GM19193 (cell line): ENCODE measurements around the gene CDC25B.

Source experiments
- POLR2A ChIP-seq: IDR thresholded peaks from 4 replicates; pipeline ENCODE4 v1.6.1; 2011; ENCODE audit not compliant: insufficient read depth, insufficient read length; ENCODE audit errors: extremely low read depth

CDC25B gene

DNA sequence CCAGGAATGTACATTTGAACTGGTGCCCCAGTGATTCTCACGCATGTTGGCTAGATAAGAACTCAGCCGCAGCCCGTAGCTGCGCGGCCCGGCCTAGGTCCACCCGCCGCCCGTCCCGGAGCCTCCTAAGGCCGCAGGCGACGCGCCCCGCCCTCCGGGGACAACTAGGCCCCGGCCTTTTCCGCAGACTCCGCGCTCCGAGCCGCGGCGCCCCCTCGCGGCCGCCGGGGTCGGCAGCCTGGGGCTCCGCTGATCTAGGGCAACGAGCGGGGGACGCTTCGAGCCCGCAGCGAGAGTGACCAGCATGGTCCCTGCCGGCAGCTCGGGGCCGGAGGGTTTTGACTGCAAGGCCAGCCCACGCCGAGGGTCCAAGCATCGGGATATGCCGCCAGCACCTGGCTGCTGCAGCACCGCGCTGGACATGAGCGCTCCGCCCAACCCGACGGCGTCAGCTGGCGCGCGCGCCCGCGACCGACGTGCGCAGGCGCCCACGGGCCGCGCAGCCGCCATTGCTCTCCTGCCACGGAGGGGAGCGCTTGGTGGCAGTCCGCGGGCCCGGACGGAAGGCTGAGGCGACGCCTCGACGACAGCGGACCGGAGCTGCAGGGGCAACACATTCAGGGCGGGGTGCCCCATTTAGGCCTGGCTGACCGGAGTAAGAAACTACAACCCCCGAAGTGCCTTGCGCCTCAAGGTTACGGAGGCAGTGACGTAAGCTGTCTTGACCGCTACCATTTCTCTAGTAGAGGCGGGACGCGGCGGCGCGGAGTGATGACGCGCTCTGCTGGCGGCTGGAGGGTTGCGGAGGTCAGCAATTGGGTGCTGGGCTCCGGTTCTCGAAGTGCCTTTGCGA, 24.2 kb downstream of the CDC25B start, which contains the start of gene AP5S1:
AP5S1 (plus strand) TSS at position 500 of the 853 bp plus-strand sequence. CDS start 1,571 bp downstream, outside the sequence.
- peak; percentile 97 for TF ChIP-seq POLR2A

DNA sequence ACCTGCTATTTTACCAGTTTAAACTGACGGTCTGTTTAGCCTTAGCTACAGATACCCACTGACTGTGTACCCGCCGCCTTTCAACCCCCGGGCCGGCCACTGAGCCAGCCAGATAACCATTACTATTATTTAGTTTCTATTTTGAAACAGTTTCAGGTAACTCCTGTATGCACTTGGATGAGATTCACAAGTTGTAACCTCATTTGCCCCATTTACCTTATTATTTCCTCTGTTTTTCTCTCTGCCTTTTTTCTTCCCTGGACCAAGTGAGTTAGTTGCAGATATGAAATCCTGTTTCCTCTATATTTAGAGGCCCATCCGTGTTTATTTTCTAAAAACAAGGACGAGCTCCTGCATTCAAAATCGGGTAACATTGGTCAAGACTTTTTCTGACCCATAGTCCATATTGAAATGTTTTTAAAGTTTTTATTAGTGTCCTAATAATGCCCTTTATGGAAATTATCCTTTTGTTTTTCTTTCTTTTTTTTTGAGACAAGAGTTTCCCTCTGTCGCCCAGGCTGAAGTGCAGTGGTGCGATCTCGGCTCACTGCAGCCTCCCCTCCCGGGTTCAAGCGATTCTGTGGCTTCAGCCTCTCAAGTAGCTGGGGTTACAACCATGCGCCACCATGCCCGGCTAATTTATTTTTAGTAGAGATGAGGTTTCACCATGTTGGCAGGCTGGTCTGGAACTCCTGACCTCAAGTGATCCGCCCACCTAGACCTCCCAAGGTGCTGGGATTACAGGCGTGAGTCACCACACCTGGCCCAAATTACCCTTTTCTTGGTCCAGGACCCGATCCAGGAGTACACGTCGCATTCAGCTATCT, 25.0 kb downstream of the CDC25B start:
- no peak for TF ChIP-seq POLR2A

DNA sequence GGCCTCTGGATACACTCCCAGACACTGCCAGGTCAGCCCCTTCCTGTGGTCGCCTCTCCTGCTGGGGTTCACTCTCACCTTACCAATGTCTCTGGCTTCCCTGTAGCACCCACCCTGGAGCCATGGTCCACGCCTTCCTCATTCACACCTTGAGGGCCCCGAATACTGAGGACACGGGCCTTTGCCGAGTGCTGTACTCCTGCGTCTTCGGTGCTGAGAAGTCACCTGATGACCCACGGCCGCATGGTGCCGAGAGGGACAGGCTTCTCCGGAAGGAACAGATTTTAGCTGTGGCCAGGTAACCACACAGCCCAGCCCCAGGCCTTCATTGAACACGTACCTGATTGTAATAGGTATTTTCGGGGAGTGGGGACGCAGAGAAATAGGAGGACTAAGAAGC, 25.9 kb downstream of the CDC25B start:
- TF ChIP-seq POLR2A: no peak

DNA sequence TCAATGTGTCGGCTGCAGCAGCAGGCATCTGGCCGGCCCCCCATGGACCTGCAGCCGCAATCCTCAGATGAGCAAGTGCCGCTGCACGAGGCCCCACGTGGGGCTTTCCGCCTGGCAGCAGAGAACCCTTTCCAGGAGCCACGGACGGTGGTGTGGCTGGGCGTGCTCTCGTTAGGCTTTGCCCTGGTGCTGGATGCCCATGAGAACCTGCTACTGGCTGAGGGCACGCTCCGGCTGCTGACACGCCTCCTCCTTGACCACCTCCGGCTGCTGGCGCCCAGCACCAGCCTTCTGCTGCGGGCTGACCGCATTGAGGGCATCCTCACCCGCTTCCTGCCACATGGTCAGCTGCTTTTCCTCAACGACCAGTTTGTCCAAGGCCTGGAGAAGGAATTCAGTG, 27.8 kb downstream of the CDC25B start:
- TF ChIP-seq POLR2A: no peak

DNA sequence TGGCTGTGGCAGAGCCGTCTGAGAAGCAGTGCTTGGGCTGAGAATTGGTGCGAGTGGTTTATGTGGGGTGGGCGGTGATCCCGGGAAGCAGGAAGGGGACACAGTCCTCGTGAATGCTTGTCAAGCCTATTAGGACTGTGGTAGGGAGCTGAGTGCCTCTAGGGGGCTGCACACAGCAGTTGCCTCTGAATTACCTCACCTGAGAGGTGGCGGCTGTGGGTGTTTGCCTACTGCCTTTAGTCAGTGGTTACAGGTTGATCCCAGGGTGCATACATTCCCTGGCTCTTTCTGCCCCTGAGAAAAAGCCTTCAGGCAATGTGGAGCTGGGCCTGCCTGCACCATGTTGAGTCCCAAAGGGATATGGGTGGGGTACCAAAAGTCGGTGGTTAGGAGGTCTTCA, 29.4 kb downstream of the CDC25B start:
- TF ChIP-seq POLR2A: no peak

DNA sequence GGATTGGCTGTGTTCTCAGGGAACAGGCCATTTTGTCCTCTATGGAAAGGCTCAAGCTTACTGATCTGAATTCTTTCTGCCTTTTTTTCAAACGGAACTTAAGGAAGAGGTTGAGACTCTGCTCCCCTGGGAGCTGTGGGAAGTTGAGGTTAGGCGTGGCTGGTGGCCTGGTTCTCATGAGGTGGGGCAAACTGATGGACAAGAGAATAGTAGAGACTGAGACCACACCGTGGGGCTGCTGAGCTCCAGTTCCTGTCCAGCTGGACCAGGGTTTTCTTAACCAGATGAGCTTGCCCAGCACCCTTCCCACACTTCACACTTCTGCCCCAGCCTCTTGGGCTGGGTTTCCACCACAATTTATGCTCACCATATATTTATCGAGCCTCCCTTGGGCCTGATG, 30.3 kb downstream of the CDC25B start:
- no peak for TF ChIP-seq POLR2A

DNA sequence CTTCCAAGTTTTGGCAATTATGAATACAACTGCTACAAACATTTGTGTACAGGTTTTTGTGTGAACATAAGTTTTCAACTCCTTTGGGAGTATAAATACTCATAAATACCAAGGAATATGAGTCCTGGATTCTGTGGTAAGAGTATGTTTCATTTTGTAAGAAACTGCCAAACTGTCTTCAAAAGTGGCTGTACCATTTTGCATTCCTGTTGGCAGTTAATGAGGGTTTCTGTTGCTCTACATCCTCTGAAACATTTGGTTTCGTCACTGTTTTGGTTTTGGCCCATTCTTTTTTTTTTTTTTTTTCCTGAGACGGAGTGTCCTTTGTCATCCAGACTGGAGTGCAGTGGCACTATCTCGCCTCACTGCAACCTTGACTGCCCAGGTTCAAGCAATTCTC, 32.7 kb downstream of the CDC25B start:
- no peak for TF ChIP-seq POLR2A

DNA sequence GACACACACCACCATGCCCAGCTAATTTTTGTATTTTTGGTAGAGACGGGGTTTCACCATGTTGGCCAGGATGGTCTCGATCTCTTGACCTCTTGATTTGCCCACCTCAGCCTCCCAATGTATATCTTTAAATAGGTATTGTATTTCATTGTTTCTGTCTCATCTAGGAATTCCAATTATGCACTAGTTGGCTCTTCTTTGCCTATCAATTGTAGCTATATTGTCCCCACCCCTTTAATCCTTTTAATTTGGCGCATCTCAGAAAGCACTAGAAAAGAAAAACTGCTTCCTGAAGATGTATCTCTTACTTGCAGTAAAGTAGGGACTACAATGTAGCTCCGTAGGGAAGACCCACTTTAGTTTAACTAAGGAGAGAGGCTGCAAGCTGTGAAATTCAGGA, 40.0 kb downstream of the CDC25B start:
- no peak for TF ChIP-seq POLR2A

DNA sequence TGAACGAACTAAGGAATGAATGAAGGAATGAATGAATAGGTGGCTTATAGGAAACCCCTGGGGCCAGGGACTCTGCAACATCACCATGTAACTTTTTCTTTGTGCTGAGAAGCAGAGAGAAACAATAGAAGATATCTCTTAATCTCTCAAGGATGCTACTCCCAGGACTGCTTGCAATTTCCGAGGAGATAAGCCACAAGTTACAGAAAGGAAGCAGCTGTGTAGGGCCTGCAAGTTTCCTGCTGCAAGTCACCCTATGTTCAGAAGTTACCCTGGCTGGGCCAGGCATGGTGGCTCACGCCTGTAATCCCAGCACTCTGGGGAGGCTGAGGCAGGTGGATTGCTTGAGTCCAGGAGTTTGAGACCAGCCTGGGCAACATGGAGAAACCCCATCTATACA, 43.2 kb downstream of the CDC25B start:
- TF ChIP-seq POLR2A: no peak

DNA sequence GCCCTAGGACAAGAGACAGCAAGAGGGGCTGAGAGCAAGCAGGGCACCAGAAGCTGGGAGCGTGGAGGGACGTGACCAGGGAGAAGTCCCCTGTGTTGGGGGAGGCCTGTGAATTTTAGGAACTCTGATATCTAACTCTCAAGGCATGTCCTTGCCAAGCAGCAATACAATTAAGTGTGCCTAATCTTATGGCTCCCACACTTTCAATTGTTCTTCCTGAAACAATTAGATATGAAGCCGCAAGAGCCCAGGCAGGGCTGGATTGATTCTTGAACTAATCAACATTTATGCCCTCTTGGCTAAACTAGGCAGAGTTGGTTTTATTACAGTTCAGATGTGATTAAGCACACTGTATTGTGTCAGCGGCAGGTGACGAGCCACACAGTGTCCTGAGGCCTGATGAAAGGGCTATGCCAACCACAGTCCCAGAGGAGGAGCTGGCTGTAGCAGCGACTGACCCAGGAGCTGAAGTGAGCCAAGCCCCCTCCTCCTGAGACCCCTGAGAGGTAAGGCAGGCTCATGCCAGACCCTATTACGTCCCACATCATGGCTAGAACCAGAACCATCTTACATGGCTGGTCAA, 46.3 kb downstream of the CDC25B start:
- TF ChIP-seq POLR2A: no peak

DNA sequence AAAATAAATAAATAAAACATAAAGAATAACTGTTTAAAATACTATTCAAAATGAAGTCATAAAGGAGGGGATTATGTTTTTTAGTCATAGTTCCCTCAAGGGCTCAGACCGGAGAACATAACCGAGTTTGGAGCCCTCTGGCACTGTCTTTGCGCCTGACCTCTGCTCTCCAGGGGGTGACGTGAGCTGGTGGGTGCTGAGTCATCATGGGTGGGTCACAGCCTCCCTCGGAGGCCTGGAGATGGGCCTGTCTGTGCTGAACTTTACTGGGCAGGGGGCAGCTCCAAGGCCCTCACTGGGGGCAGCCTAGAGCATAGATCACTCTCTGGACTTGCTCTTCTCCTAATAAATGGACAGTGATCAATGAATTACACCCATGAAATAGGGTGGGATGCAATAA, 47.4 kb downstream of the CDC25B start:
- TF ChIP-seq POLR2A: no peak

DNA sequence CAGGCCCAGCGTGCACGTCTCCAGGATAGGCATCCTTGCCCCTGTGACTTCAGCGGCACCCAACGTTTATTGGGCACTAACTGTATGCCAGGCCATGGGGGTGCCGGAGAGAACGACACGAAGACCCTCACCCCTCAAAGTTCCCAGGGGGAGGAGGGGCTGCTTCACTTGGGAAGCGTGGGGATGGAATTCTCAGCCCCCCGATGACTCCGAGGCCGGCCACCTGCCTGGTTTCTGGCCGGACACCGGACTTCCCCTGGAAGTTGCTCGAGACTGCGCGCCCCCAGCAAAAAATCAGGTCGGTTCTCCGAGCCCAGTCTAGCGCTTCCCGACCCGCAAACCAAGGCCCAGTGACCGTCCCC, 50.2 kb downstream of the CDC25B start:
- no peak for TF ChIP-seq POLR2A

DNA sequence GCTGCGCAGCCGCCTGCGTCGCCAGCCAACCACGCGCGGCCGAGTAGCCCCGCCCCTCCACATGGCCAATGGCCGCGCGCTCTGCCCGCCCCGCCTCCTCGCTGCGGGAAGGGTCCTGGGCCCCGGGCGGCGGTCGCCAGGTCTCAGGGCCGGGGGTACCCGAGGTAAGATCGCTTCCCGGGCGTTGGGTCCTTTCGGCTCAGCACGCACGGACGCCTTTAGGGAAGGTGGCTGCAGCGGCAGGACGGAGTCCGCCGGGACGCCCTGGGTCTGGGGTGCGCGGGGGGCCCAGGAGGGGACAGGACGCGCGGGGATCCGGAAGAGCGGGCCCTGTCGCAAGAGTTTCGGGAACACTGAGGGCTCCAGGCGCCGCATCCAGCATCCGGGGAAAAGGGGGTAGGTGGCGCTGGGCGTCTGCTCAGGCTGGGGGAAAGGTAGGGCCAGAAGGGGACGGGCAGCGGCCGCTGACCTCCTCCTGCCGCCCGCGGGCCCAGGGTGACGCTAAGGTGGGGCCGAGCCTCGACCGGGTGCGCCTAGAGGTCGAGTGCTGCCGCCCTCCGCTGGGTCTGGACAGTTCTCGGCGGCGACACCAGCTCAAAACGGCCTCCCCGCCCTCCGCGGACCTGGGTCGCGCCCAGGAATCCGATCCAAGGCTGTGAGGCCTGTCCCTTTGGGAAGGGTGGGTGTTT, 50.8 kb downstream of the CDC25B start, which contains the start of gene MAVS:
MAVS (plus strand) TSS at position 95 of the 689 bp plus-strand sequence. CDS start 7,791 bp downstream, outside the sequence.
- TF ChIP-seq POLR2A: peak; percentile 89

DNA sequence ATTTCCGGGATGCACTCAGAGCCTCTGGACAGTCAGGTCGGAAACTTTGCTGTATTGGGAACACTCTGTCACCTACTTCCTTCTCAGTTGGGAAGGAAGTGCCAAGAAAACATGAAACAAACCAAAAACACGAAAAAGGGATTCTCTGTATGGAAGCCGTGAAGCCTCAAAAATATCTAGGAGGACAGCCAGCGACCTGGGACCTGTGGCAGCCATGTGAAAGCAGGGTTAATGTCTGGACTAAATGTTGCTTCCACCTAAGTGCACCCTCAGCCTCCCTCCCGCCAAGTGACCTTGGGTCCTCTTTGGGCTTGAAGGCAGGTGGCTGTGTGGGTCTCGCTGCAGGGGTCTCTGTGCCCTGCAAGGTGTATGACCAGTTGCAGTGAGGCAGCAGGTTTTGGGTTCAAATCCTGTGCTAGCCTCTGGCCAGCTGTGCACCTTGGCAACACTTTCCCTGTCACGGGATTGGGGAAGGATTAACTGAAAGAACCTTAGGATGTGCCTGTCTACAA, 51.4 kb downstream of the CDC25B start:
- TF ChIP-seq POLR2A: no peak

DNA sequence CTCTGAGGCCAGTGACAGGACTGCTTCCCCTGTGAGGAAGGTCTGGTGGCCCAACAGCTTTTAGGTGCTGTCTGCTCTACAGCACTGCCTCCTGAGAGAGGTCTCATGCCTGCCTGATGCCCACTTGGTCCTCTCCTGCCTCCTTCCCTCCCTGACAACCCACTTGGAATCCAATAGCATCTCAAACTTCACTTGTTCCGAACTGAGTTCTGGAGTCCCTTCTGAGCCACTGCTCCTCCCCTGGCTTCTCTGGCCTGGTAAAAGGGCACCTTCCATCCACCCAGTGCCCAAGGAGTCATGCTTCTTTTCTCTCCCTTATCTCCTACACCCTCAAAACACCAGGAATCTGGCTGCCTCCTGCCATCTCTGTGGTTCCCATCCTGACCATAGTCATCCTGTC, 52.5 kb downstream of the CDC25B start:
- no peak for TF ChIP-seq POLR2A

DNA sequence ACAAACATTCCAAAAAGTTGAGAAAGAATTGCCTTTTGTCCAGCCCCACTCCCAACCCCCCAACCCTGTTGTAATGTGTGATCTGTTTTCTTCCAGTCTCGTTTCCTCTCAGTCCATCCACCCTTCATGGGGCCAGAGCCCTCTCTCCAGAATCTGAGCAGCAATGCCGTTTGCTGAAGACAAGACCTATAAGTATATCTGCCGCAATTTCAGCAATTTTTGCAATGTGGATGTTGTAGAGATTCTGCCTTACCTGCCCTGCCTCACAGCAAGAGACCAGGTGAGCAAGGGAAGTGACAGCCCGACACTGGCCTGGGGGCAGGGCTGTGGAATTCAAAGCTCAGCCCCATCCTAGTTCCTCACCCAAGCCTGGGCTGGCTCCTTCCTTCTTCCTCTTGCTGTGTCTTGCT, 58.4 kb downstream of the CDC25B start:
- no peak for TF ChIP-seq POLR2A
